ENCODE measurements around the gene CHCHD6.
A peak's percentile ranks its signal among the peaks of the same experiment; 100 is the strongest.

Gene CHCHD6

DNA sequence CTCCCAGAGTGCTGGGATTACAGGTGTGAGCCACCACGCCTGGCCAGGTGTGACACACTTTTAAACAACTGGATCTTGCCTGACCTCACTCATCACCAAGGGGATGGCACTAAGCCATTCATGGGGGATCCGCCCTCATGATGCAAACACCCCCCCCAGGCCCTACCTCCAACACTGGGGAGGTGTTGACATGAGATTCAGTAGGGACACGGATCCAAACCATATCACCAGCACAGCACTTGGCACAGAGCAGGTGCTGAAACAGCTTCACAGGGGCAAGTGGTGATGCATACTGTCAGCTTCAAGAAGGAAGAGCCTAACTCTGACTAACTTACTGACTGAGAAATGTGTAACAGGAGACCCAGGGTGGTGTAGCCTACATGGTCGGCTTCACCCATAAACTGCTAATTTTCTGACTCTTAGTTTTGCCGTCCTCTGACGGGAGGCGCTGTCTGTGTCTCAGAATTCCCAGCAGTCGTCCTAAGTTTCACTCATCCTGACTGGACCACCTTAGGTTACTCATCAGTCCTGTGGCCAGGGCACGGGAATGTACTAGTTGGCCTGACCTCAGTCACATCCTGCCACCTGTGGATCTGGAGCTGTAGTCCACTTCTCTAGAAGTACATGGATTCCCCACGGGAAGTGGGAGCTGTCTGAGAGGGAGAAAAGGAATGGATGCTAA, 197.0 kb downstream of the CHCHD6 start:
- no peak for DNase-seq

DNA sequence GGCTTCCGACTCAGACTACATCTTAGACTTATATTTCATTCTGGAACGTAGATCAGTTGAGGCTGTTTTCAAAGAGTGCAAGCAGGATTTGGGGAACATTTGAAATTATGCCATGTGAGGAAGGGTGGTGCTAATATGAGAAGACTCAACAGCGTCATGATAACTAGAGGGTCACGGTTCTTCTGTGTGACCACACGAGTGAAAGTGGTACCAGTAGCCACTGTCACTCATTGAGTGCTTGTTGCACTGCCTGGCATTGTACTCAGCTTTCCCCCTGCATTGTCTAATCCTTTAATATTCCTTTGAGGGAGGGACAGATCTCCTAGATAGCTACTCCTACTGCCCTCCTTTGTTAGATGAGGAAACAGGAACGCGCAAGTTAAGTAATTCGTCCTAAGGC, 197.6 kb downstream of the CHCHD6 start:
- DNase-seq = no peak

DNA sequence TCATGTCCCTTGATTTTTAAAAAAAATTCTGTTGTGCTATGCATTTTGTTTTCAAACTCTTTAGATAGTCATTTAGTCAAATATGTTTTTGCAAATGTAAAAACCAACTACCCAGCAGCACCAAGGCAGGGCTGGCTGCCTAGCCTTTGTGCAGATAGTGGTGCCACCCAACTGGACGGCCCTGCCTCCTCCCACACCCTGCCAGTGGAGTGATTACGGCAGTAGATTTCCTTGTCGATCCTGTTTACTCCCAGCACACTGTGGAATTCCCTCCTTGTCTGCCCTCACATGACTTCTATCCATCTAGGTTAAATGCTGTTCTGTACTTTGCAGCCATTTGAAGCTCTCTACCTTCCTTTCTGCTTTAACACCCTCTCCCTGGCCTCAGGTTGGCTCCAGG, 199.5 kb downstream of the CHCHD6 start:
- no peak for DNase-seq

DNA sequence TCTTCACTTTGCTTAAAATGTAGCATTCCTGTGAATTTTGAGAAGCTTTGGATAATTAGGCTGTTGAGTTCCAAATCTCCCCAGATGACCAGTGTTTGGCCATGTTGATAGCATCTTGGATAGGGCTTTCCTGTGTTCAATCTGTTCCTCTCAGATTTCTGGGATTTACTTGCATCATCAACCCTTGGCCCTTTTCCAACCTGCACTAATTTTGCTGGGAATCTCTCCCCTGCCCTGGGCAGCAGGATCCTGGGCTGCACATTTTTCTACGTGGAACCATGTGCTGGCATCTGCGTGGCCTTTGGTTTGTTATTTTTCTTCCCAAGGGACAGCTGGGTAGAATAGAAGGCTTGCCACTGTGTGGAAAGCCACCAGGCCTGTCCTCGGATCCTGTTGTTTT, 203.5 kb downstream of the CHCHD6 start:
- peak in 1 of 2 experiments; percentile 13 for DNase-seq

DNA sequence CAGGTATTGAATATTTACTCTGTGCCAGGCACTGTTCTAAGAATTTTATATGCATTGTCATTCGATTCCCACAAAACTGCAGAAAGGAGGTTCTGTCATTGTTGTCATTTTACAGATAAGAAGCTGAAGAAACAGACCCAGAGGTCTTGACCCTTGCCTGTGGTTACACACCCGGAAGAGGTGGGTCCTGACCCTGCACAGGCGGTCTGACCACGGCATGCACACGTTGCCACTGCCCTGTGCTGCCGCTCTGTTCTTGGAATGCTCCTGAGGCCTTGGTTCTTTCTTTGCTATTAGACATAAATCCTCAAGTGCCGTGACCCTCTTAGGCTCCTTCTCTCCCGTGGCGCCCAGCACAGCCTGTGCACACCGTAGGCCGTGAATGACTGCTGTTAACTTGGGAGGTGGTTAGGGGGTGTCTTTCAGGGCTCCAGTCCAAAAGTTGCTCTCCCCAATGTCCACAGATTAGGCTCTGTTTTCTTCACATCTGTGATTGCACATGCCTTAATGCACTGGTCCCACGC, 204.8 kb downstream of the CHCHD6 start:
- DNase-seq = no peak

DNA sequence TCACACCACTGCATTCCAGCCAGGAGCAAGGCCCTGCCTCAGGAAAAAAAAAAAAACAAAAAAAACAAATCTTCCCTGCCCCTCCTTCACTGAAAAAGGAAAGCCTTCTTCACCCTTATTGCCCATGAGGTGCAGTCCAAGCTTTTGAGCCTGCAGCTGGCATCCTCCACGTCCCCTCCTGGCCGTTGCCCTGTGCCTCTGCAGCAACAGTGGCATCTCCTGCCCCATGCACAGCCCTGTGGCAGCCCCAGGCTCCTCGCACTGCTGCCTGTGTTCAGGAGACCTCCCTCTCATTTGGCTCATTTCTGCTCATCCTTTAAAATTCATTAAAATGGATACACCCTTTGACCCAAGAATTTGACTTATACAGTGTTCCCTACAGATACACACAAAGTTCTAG, 206.2 kb downstream of the CHCHD6 start:
- DNase-seq = no peak

DNA sequence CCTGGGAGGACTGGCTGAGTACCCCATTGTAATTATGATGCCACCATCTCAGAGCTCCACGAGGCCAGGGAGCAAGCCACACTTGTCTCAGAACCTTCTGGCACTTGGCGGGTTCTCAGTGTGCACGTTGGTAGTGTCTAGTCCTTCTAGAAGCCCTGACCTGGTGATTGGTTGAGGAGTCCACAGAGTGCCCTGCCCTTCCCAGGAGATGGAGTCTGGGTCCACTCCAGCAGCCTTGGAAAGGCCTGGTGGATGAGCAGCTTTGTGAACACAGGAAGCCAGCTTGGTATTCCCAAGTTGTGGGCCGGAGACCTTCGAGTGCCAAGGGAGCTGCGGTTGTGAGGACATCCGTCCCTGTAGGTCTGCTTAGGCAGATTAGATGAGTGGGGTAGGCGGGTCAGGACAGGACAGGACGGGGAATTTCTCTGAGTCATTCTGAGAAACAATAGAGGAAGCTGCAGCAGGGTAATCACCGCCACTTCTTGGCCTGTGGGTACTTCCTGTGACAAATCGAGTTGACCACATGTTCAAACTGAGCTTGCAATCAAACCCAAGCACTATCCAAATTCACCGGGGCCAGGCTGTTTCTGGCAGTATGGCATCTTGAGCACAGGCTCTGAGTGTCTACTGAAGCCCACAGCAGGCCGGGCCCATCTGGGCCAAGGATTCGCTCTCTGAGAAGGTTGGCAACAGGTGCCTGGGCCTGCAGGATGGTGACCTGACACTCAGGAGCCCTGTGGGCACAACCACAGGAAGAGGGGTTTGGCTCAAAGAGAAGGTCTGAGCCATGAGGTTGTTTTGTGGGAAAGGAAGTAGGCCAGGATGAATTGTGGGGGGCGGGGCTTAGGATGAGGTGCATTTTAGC, 207.4 kb downstream of the CHCHD6 start:
- no peak for DNase-seq

DNA sequence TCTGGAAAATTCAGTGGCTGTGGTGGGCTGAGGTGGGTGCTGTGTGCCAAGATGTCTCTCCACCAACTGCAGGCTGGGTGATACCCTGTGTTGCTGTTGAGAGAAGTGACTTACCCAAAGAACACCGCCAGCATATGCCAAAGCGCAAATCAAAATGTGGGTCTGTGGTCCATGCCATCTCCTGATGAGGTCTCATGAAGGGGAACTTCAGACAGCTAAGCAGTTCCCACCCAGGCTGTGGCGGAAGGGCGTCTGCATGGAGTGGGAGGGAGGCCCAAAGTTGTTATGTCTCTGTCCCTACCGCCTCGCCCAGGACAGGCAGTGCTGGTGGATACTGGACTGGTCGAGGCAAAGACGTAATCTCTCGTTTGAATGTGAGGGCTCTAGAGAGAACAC, 208.0 kb downstream of the CHCHD6 start:
- DNase-seq = no peak

DNA sequence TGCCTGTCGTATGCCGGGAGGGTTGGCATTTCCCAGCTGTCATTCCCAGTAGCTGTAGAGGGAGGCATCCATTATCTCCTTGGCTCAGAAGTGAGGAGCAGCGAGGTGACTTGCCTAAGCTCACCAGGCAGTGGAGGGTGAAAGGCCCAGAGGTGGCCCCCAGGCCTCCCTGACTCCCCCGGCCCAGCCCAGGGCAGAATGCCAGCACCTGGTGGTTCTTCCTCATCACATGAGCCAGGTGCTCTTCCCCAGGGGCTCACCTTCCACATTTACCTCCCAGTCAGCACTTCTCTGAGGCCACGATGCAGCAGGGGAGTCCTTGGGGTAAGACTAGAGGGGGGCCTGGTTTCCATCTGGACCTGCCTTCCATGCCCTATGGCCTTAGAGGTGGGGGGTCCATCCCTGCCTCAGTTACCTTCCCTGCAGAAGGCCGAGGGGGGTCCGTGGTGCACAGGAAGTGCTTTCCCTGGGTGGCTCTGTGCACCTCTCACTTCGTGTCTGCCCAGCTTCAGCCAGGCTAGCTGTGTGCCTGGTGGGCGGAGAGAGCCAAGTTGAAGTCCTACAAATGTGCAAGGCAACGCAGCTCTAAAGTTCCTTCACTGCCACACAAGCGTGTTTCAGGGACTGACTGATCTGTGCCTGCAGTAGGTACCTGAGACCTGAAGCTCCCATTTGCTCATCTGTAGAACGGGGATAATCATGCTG, 208.6 kb downstream of the CHCHD6 start:
- DNase-seq = no peak

DNA sequence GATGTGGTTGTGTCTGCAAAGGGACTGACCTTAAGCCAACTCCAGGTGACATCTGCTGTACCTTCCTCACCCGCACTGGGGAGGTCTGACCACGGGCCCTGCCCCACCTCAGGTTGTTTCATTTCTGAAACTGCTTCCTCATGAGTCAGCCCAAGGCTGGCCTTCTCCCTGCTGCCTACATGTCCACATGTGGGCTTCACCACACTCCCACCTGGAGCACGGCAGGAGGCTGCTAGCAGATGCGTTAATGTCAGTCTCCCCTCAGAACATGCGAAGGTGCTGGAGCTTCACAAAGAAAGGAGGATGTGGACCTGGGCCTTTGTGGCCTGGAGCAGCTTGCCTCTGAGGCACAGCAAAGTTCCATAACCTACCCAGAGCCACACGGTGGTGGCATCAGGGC, 209.5 kb downstream of the CHCHD6 start:
- no peak for DNase-seq

DNA sequence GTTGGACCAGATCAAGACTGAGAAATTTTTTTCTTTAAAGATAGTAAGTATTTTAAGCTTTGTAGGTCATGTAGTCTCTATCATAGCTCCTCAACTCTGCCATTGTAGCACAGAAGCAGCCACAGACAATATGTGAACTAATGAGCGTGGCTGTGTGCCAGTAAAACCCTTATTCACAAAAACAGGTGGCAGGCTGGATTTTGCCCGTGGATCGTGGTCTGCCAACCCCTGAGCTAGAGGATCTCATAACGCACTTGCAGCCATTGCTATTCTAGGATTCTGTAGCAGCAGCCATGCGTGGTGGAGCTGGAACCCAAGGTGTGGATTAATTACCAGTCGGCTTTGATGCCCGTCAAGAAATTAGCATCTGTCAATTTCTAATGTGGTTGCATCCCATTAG, 210.2 kb downstream of the CHCHD6 start:
- peak; percentile 87 to 95 for DNase-seq

DNA sequence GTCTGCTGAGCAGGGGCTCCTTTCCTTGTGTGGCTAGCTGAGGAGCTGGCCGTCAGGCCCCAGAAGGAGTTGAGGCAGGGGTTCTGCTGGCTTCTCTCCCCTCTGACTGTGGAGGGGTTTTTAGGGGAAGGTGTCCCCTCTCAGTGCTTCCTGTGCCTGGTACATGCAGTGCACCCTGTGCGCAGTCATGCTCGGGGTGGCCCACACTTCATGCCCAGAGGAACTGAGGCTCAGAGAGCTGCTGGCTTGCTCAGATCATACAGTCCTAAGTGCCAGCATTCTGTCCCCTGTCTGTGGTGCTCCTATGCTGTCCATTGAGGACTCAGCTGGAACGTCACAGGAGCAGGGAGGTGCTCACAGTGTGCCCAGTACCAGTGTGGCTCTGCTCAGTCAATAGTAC, 211.0 kb downstream of the CHCHD6 start:
- no peak for DNase-seq

DNA sequence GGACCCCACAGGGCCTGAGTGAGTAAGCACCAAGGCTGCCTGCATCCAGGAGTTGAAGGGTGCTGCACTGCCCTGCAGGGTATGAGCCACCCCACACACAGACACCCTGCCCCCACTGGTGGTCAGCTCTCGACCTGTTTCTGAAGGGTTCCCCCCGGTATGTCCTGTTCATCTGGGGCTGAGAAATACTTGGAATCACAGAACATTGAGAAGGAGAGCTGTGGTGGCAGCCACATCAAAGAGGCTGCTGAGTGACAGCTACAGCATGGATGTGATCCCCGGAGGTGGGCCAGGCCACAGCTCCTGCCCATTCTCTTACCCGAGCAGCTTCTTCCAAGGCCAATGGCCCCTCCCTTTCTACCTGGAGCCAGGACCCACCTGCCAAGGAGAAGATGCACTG, 212.5 kb downstream of the CHCHD6 start:
- no peak for DNase-seq

DNA sequence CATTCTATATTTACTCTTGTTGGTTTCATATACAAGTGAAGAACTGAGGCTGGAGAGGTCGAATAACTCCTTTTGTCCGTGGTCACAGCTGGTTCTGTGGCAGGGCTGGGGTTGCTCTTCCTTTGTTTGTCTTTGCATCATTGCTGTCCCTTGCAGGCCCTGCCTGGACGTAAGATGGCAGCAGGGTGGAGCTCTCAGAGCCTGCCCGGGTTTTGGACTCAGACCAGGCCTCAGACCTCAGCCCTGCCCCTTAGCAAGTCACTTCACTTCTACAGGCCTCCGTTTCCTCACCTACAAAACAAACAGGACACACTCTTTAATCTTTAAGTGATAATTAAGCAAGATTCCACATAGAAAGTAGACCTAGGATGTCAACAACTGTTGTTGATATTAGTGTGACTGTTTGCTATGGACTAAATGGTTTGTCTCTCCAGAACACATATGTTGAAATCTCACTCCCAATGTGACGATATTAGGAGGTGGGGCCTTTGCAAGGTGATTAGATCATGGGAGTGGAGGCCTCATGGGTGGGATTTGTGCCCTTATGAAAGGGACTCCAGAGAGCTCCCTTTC, 213.3 kb downstream of the CHCHD6 start:
- DNase-seq = no peak

DNA sequence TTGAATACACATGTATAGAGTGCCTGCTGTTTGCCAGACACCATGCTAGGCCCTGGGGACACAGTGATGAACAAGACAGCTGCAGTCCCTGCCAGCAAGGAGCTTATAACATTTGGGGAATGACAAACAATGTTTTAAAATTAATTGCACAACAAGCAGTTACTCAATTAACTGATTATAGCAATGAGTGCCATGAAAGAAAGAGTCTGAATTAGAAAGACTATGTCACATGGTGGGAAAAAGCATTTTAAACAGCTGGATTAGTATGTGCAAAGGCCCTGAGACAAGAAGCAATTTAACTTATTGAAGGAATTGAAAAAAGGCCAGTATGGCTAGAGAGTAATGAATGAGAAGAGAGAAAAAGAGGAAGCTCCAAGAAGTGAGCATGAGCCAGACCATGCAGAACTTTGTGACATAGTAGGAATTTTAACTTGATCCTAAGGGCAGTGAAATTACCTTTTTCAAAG, 214.3 kb downstream of the CHCHD6 start:
- no peak for DNase-seq

DNA sequence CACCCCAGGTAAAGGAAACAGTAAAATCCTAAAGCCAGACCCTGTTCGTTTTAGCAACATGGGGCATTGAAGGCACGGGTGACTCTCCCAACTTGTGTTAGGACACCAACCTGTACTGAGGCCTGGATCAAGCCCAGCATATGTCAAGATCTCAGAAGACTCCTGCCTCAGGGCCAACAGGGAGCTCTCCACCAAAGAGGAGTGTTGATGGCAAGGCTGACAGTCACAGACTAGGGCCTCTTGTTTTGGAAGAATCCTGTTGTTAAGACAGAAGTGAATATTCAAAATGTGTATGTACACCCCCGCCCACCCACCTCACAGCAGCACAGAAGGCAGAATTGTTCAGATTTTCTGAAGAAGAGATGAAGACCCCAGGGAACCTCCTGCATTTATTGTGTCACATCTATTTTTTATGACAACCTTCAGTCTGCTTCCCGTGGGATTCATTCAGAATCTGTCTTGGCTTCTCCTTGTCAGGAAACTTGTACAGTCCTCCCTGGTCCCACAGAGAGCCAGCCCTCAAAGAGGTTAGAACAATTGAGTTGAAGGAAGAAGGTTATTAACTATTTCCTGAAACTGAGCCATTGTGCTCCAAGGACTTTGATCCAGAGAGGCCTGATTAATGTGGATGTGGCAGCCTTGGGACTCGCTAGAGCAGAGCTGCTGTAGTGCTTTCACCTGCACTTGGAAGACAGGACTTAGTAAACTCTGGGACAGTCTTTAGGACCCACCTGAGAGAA, 217.2 kb downstream of the CHCHD6 start:
- DNase-seq = no peak

DNA sequence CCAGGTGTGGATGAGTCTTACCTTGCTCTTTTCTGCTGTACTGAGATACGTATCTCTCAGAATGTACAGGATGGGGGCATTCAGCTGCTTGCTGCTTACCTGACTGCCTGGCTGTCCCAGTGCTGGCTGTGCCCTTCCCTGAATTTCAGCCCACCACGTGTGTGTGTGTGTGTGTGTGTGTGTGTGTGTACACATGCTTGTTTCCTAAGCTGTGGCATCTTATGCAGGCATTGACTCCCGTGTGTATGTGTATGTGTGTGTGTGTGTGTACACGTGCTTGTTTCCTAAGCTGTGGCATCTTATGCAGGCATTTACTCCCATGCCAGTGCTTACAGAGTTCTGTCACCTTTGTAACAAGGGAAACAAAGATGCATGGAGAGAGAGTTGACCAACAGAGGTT, 218.4 kb downstream of the CHCHD6 start:
- DNase-seq = no peak

DNA sequence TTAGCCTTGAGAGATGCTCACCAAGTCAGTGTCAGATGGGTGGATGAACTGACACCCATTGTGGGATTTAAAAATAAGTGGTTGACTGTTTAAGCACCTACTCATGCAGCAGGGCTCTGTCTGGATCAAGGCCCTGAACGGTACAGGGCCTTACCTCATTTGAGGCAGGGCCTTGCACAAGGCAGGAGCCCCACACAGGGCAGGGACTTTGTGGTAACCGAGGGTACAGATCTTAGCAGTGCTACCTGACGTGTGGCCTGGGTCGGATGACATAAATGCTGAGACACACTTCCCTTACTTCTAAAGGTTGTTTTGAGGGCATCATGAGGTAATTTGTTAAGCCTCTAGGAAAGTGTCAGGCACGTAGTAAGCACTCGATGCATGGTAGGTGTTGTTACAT, 219.4 kb downstream of the CHCHD6 start:
- no peak for DNase-seq

DNA sequence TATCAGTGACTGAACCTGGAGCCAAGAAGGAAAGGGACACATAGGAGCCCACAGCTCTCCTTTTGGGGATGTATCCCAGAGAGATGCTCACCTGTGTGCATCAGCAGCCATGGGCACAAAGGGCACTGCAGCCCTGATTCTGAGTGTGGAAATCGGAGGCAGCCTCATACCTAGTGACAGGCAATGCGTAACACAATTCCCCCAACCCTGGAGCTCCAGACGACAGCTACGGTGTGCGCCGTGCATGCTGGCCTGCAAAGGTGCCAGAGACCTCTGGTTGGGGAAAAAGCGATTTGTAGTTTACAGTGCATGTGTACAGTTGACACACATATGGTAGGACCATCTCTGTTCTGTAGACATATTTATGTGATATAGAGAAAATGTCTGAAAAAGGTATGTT, 219.9 kb downstream of the CHCHD6 start:
- no peak for DNase-seq

DNA sequence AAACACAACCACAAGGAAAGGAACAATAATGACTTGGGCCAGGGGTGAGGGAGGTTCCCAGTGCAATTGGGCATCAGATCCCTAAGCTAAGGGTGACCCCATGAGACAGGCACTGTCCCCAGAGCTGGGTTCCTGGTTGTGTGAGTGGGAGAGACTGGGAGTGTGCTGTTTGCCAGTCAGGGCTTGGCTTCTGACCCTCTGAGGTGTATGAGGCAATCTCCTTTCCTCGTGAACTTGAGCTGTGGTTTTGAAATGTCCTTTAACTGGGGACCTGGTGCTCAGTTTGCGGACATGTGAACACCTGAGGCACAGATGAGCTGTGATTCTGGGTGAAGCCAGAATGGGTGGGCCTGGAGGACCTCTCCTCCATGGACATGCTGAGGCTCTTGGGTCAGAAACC, 220.4 kb downstream of the CHCHD6 start:
- no peak for DNase-seq

DNA sequence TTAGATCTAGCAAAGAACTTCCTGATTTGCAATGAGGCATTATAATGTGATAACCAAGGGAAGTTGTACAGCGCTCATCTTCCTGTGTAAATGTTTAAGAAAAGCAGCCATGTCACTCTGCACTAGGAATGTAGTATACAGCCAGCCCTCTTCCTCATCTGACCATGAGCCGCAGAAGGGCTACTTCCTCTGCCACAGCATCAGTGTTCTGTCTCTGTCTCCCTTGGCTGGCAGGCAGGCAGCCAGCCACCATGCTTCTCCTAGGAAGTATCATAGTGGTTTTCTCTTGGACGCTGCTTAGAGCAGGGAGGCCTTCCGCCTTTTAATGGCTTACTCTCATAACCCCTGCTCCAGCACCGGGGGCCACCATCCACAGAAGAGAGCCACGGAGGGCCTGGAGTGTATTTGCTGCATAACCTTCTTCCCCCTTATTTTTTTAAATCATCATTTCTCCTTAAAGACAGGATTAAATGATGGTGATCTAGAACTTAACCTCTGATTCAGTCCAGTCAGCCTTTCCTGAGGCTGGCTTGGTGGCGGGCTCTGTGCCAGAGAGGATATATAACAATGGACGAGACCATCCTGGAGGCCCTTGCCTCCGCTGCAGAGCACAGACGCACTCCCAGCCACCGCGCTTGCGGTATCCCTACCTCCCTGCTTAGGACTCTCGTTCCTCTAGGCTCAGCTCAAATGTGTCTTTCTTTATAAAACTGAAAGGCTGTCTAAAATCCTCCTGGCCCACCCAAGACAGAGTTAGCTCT, 221.6 kb downstream of the CHCHD6 start:
- DNase-seq = no peak
